K562 (cell line): Measurements from ENCODE around the gene A4GNT. TPM values are rescaled to one million over a fixed set of nuclear protein-coding genes. Genes with fewer than 3 reads are reported as not detected.
A peak's percentile ranks its signal among the peaks of the same experiment; 100 is the strongest.

ENCODE experiments used
- CTCF ChIP-seq, 3 experiments: IDR thresholded peaks in 2 of 3; conservative IDR thresholded peaks in 1 of 3; 2 replicates each; pipeline ENCODE4 v1.5.1; 2011 to 2012; ENCODE audit warnings: low read length in 3 of 3, mild to moderate bottlenecking in 3 of 3, control low read depth in 2 of 3, improper control_type of control experiment in 1 of 3, inconsistent platforms in 1 of 3, low read depth in 1 of 3, mixed read lengths in 1 of 3, moderate library complexity in 1 of 3; ENCODE audit not compliant: insufficient read depth in 2 of 3
- E2F1 ChIP-seq: sonication (generic); formaldehyde crosslinking; IDR thresholded peaks from 2 replicates; pipeline ENCODE4 v1.8.1; 2023; ENCODE audit warnings: mild to moderate bottlenecking, missing genetic modification reagents, moderate library complexity
- GABPB2 ChIP-seq: fragments of 250-450 bp; sonication (Bioruptor Pico); conservative IDR thresholded peaks from 2 replicates; pipeline ENCODE4 v1.5.1; 2021; ENCODE audit warnings: mild to moderate bottlenecking
- PHB2 ChIP-seq: fragments of 450-650 bp; IDR thresholded peaks from 2 replicates; pipeline ENCODE4 v1.6.1; 2017; ENCODE audit warnings: low read depth
- RBM17 ChIP-seq: fragments of 200-400 bp; formaldehyde crosslinking; IDR thresholded peaks from 2 replicates; pipeline ENCODE4 v1.6.1; 2017; ENCODE audit warnings: low read depth, mild to moderate bottlenecking, low read length, borderline replicate concordance
- RFX1 ChIP-seq: fragments of 450-650 bp; IDR thresholded peaks from 2 replicates; pipeline ENCODE4 v1.6.1; 2016; ENCODE audit warnings: mild to moderate bottlenecking, moderate library complexity
- polyA plus RNA-seq, 8 experiments: library from polyadenylated mRNA; depleted of rRNA in 4 of 8; stranded (reverse) in 5 of 8; unstranded in 3 of 8; fragments of >200 nt; fragmentation: Nextera tagmentation in 2 of 8; fragmentation: Illumina TruSeq in 1 of 8; extraction: Ambion mirVana in 2 of 8; extraction: Trizol in 1 of 8; gene quantifications; 2 replicates each; pipeline versions ENCODE4 v1.2.1 to v1.2.3, GENCODE V29; 2011 to 2014; ENCODE audit warnings: inconsistent platforms in 1 of 8, missing spikeins in 1 of 8
- total RNA-seq, 7 experiments: library from RNA; depleted of rRNA in 6 of 7; stranded (reverse); fragments of >200 nt in 6 of 7; fragmentation: Illumina TruSeq in 2 of 7; extraction: Trizol in 2 of 7; gene quantifications; 2 replicates each; pipeline versions ENCODE4 v1.2.1 to v1.2.3, GENCODE V29; 2011 to 2021; ENCODE audit warnings: low replicate concordance in 1 of 7
- TF ChIP-seq, protein P1 (sequence below): fragments of 450-650 bp; formaldehyde crosslinking; IDR thresholded peaks from 2 replicates; pipeline ENCODE4 v1.4.0; 2020; ENCODE audit warnings: mild to moderate bottlenecking, moderate library complexity

The A4GNT gene
- total and polyA plus RNA-seq, 9 of the 15 experiments (the other 6 are each of a cell fraction or from before 2014, with no cell fraction given): not detected

GRCh38 chr3:138180375-138181029 lies 48.3 kb upstream of the A4GNT start (continued):
- TF ChIP-seq GABPB2: no peak
- TF ChIP-seq CTCF (IDR thresholded peaks at IDR 0.05 in 2 of 3, conservative IDR thresholded peaks at IDR 0.05 in 1 of 3; ENCODE audit: insufficient read depth in 2 of 3, low read depth in 1 of 3, low read length in 3 of 3): peak; percentile 52 to 80 (median 55)
- no peak for TF ChIP-seq E2F1 (CRISPR knock-in tag)
- TF ChIP-seq PHB2: no peak
- TF ChIP-seq RFX1: no peak
- no peak for TF ChIP-seq RBM17
- TF ChIP-seq, protein P1, sequence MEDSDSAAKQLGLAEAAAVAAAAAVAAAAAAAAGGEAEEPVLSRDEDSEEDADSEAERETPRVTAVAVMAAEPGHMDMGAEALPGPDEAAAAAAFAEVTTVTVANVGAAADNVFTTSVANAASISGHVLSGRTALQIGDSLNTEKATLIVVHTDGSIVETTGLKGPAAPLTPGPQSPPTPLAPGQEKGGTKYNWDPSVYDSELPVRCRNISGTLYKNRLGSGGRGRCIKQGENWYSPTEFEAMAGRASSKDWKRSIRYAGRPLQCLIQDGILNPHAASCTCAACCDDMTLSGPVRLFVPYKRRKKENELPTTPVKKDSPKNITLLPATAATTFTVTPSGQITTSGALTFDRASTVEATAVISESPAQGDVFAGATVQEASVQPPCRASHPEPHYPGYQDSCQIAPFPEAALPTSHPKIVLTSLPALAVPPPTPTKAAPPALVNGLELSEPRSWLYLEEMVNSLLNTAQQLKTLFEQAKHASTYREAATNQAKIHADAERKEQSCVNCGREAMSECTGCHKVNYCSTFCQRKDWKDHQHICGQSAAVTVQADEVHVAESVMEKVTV (CRISPR knock-in tag): peak; percentile 53
